ENCODE measurements around the gene WNT8A.
"Not testable (repeated sequence)": the region's sequence is repeated elsewhere in the genome, so short reads cannot be mapped to it uniquely, and the experiment has no call there.

WNT8A gene

GRCh38 chr5:138067945-138068344 is 15.9 kb upstream of the WNT8A start:
- no peak overlapping the region for H3K4me3 ChIP-seq (replicated peaks; ENCODE audit: low read depth, low read length)
- no peak for DNase-seq (ENCODE audit: low read depth)
- TF ChIP-seq CTCF (IDR thresholded peaks at IDR 0.05; ENCODE audit: low read length, missing control alignments) = no peak

DNA sequence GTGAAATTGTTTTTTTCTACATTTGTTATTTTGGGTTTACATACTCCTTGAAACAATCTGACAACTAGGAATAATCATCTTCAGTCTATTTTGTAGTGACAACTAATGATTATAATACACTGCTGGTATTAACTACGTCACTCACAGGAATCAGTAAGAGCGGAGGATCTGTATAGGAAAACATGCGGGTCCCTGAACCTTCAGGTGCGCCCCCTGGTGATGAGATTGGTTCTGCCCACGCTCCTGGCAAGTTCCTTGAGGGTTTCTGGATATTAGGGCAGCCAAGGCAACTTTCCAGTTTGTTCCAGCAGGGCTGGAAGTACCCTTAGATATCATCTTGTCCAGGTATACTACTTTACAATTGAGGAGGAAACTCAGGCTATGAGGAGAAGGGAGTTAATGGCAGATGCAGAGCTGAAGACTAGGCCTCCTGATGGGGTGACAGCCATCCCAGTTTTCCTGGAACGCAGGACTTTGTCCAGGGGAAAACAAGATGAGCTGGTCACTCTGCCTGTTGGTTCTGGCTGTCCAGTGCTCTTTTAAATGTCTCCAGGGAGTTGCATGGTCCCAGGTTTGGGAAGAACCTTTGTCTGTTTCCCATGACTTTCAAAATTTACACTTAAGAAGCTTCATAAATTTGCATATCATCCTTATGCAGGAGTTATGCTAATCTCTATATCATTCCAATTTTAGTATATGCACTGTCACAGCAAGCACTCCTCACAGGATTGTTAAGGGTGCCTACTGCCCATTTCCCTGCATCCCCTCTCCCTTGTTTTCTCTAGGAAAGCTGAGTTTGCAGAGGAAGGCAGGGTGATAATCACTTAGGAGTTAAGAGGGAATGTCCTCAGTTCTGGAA is 14.9 kb upstream of the WNT8A start:
- no peak overlapping the region for H3K4me3 ChIP-seq (replicated peaks; ENCODE audit: low read depth, low read length)
- TF ChIP-seq CTCF (IDR thresholded peaks at IDR 0.05; ENCODE audit: low read length, missing control alignments) = peak; percentile 91
- peak; percentile 86 for DNase-seq (ENCODE audit: low read depth)

DNA sequence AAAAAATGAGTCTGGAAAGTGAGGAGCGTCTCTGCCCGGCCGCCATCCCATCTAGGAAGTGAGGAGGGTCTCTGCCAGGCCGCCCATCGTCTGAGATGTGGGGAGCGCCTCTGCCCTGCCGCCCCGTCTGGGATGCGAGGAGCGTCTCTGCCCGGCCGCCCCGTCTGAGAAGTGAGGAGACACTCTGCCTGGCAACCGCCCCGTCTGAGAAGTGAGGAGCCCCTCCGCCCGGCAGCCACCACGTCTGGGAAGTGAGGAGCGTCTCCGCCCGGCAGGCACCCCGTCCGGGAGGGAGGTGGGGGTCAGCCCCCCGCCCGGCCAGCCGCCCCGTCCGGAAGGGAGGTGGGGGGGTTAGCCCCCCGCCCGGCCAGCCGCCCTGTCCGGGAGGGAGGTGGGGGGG is 13.8 kb upstream of the WNT8A start:
- H3K4me3 ChIP-seq (replicated peaks; ENCODE audit: low read depth, low read length); DNase-seq (ENCODE audit: low read depth): not testable (repeated sequence)

DNA sequence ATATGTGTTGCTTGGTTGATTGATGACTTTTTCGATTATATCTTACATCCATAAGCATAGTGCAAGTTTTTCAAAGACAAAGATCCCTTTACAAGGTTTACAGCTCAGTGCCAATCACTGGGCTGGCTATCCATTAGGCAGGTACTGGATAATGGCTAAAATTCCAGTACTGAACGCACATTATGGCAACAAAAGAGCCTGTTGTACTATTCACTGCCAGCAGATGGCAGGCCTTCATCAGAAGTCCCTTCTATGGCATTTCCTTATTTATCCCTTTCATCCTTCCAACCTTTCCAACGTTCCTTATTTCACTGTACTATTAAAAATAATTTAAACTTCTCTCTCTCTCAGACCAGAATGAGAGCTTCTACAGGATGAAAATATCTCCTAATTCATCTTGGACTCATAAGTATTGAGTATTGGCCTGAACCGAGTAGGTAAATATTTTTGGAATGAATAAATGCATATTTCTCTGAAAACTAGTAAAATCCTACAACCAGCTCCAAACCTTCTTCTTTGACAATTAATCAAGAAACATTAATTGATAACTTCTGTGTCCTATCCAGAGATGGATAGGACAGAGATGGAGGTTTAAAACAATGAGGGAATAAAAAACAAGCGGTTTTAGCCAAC is 6.7 kb upstream of the WNT8A start:
- peak; percentile 78 for DNase-seq (ENCODE audit: low read depth)
- TF ChIP-seq CTCF (IDR thresholded peaks at IDR 0.05; ENCODE audit: low read length, missing control alignments) = peak; percentile 83
- no peak overlapping the region for H3K4me3 ChIP-seq (replicated peaks; ENCODE audit: low read depth, low read length)

- no peak overlapping the region for H3K4me3 ChIP-seq (replicated peaks; ENCODE audit: low read depth, low read length)
- DNase-seq (ENCODE audit: low read depth) = no peak
- no peak for TF ChIP-seq CTCF (IDR thresholded peaks at IDR 0.05; ENCODE audit: low read length, missing control alignments)
These were observed 5.7 kb upstream of the WNT8A start for GRCh38 chr5:138078006-138078643.

DNA sequence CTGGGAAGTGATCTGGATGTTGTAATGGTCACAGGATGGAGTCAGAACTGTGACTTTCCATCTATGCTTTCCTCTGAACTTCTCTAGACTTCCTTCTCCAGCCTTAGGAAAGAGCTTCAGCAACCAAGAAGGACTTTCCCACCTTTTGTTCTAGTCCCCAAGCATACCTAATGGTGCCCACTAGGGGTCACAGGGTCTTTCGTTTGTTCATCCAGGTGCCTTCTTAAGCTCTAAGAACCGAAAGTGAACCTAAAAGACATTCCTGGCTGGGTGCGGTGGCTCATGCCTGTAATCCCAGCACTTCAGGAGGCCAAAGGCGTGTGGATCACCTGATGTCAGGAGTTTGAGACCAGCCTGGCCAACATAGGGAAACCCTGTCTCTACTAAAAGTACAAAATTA is 1.8 kb upstream of the WNT8A start:
- DNase-seq (ENCODE audit: low read depth) = no peak
- TF ChIP-seq CTCF (IDR thresholded peaks at IDR 0.05; ENCODE audit: low read length, missing control alignments) = no peak
- no peak overlapping the region for H3K4me3 ChIP-seq (replicated peaks; ENCODE audit: low read depth, low read length)

- no peak for TF ChIP-seq CTCF (IDR thresholded peaks at IDR 0.05; ENCODE audit: low read length, missing control alignments)
- no peak overlapping the region for H3K4me3 ChIP-seq (replicated peaks; ENCODE audit: low read depth, low read length)
- DNase-seq (ENCODE audit: low read depth) = no peak
These were observed 7.9 kb downstream of the WNT8A start for GRCh38 chr5:138091685-138092084.

All from fibroblast of pulmonary artery (primary cell).